GM12878 (cell line): ENCODE data around the gene NSG2. TPM values are rescaled to one million over a fixed set of nuclear protein-coding genes. Genes with fewer than 3 reads are reported as not detected.

Experiments used
- ATAC-seq: fragments of 200-7000 bp; cut with Tn5 transposase; 3 replicates; pipeline ENCODE4 v1.9.1; 2020; ENCODE audit warnings: mild to moderate bottlenecking, moderate library complexity
- BruUV-seq: library from RNA; stranded (reverse); fragments of 400-500 nt; replicated peaks from 2 replicates; lab custom pipeline; 2021; lab: Mats Ljungman, UMichigan
- CTCF ChIA-PET: fragments of 300-600 bp; sonication (Branson Sonifier 250); formaldehyde crosslinking; extraction: SDS; loops from one replicate; lab custom pipeline; 2021; ENCODE audit warnings: inconsistent platforms; lab: Yijun Ruan, JAX
- POLR2A ChIA-PET: fragments of 350-600 bp; formaldehyde crosslinking; extraction: SDS; loops from one replicate; lab custom pipeline; 2021; ENCODE audit warnings: inconsistent platforms; lab: Charles Lee
- RAD21 ChIA-PET: fragments of 300-600 bp; sonication (Branson Sonifier 250); formaldehyde crosslinking; loops from one replicate; lab custom pipeline; 2023; ENCODE audit warnings: antibody characterized with exemption; ENCODE audit not compliant: unreplicated experiment; lab: Charles Lee
- SMC1A ChIA-PET: fragments of 300-600 bp; sonication (Branson Sonifier 250); formaldehyde crosslinking; loops from one replicate; lab custom pipeline; 2023; ENCODE audit not compliant: unreplicated experiment, uncharacterized antibody; lab: Charles Lee
- DNase-seq: peaks from one replicate; pipeline ENCODE4 v3.0.0-alpha.2; 2011; ENCODE audit warnings: low read depth, low spot score
- FAIRE-seq: peaks from 3 replicates; lab custom pipeline; 2011; peaks lifted over from hg19 to GRCh38; lab: Jason Lieb, UNC
- H2AFZ ChIP-seq: 2 replicates; pipeline ENCODE4 v1.6.0; 2011; ENCODE audit warnings: low read depth, low read length, control low read depth; ENCODE audit not compliant: control insufficient read depth
- H3K27ac ChIP-seq: 2 replicates; pipeline ENCODE4 v1.5.1; 2011; ENCODE audit warnings: control low read depth; ENCODE audit not compliant: control insufficient read depth, insufficient read depth
- H3K27me3 ChIP-seq, 2 experiments: replicated peaks in 1 of 2; 2 replicates each; pipeline versions ENCODE4 v1.6.0 to v1.6.1; 2011; ENCODE audit warnings: low read length in 1 of 2; ENCODE audit not compliant: control insufficient read depth in 2 of 2, insufficient read depth in 2 of 2
- H3K36me3 ChIP-seq, 2 experiments: 2 replicates each; pipeline ENCODE4 v1.5.1; 2011; ENCODE audit warnings: low read length in 1 of 2; ENCODE audit not compliant: control insufficient read depth in 2 of 2, insufficient read depth in 2 of 2
- H3K4me1 ChIP-seq: 2 replicates; pipeline ENCODE4 v1.6.1; 2011; ENCODE audit warnings: mild to moderate bottlenecking, low read length, moderate library complexity, mixed read lengths; ENCODE audit not compliant: control insufficient read depth, insufficient read depth
- H3K4me2 ChIP-seq: 2 replicates; pipeline ENCODE4 v1.6.0; 2011; ENCODE audit warnings: control low read depth; ENCODE audit not compliant: control insufficient read depth, insufficient read depth
- H3K4me3 ChIP-seq: fragments of 200-600 bp; sonication (generic); 2 replicates; pipeline ENCODE4 v1.5.1; 2016
- H3K79me2 ChIP-seq: 2 replicates; pipeline ENCODE4 v1.6.0; 2011; ENCODE audit warnings: low read length; ENCODE audit not compliant: control insufficient read depth, insufficient read depth
- H3K9ac ChIP-seq: 2 replicates; pipeline ENCODE4 v1.8.0; 2011; ENCODE audit warnings: low read length, control low read depth, mixed read lengths; ENCODE audit not compliant: control insufficient read depth, insufficient read depth
- H3K9me3 ChIP-seq: replicated peaks from 3 replicates; pipeline ENCODE4 v1.5.1; 2011; ENCODE audit warnings: mild to moderate bottlenecking, low read length; ENCODE audit not compliant: control insufficient read depth, insufficient read depth
- H4K20me1 ChIP-seq: 2 replicates; pipeline ENCODE4 v1.6.0; 2011; ENCODE audit not compliant: control insufficient read depth, insufficient read depth
- ATF7 ChIP-seq: fragments of 450-650 bp; IDR thresholded peaks from 2 replicates; pipeline ENCODE4 v1.6.1; 2016; ENCODE audit warnings: low read depth, mild to moderate bottlenecking
- BMI1 ChIP-seq: fragments of 450-650 bp; IDR thresholded peaks from 2 replicates; pipeline ENCODE4 v1.6.1; 2016; ENCODE audit warnings: mild to moderate bottlenecking, moderate library complexity, borderline replicate concordance
- CBX3 ChIP-seq: fragments of 200-600 bp; sonication (generic); IDR thresholded peaks from 2 replicates; pipeline ENCODE4 v1.6.1; 2016; ENCODE audit warnings: low read depth, borderline replicate concordance
- FOXK2 ChIP-seq: fragments of 450-650 bp; IDR thresholded peaks from 2 replicates; pipeline ENCODE4 v1.6.1; 2017; ENCODE audit warnings: mild to moderate bottlenecking, moderate library complexity
- HDAC2 ChIP-seq: fragments of 200-600 bp; sonication (generic); IDR thresholded peaks from 2 replicates; pipeline ENCODE4 v1.6.1; 2017
- IKZF1 ChIP-seq: fragments of 450-650 bp; conservative IDR thresholded peaks from 2 replicates; pipeline ENCODE4 v1.6.1; 2017; ENCODE audit warnings: antibody characterized with exemption, mild to moderate bottlenecking
- KAT2A ChIP-seq: conservative IDR thresholded peaks from 2 replicates; pipeline ENCODE4 v1.6.1; 2011; ENCODE audit warnings: low read depth, low read length; ENCODE audit not compliant: control insufficient read depth
- KLF5 ChIP-seq: fragments of 450-650 bp; IDR thresholded peaks from 2 replicates; pipeline ENCODE4 v1.6.1; 2014; ENCODE audit warnings: mild to moderate bottlenecking; ENCODE audit not compliant: partially characterized antibody
- LARP7 ChIP-seq: fragments of 450-650 bp; IDR thresholded peaks from 2 replicates; pipeline ENCODE4 v1.6.1; 2017; ENCODE audit warnings: mild to moderate bottlenecking
- MTA3 ChIP-seq: IDR thresholded peaks from 2 replicates; pipeline ENCODE4 v1.6.1; 2012; ENCODE audit warnings: low read length, inconsistent platforms, borderline replicate concordance
- MYC ChIP-seq: IDR thresholded peaks from 2 replicates; pipeline ENCODE4 v1.6.1; 2011; ENCODE audit warnings: mild to moderate bottlenecking, low read length, moderate library complexity, inconsistent platforms; ENCODE audit not compliant: insufficient read depth, insufficient replicate concordance, insufficient read length, severe bottlenecking
- NFYA ChIP-seq: IDR thresholded peaks from 2 replicates; pipeline ENCODE4 v1.6.1; 2011; ENCODE audit warnings: low read depth, mild to moderate bottlenecking, low read length, improper control_type of control experiment, borderline replicate concordance
- PML ChIP-seq: IDR thresholded peaks from 2 replicates; pipeline ENCODE4 v1.6.1; 2012; ENCODE audit warnings: low read length, inconsistent platforms
- RCOR1 ChIP-seq: conservative IDR thresholded peaks from 2 replicates; pipeline ENCODE4 v1.6.1; 2012; ENCODE audit warnings: low read depth, low read length, improper control_type of control experiment
- RFX5 ChIP-seq: IDR thresholded peaks from 2 replicates; pipeline ENCODE4 v1.6.1; 2011; ENCODE audit warnings: low read depth, low read length, improper control_type of control experiment
- RUNX3 ChIP-seq: IDR thresholded peaks from 2 replicates; pipeline ENCODE4 v1.6.1; 2012; ENCODE audit warnings: low read length, inconsistent platforms
- SIN3A ChIP-seq: IDR thresholded peaks from 2 replicates; pipeline ENCODE4 v1.6.1; 2012; ENCODE audit warnings: low read depth, low read length, improper control_type of control experiment
- ZBED1 ChIP-seq: IDR thresholded peaks from 2 replicates; pipeline ENCODE4 v1.6.1; 2016; ENCODE audit warnings: borderline replicate concordance
- ZNF274 ChIP-seq: IDR thresholded peaks from one replicate; pipeline ENCODE4 v1.8.0; 2011; ENCODE audit not compliant: insufficient read length, insufficient read depth
- WGBS: methylation state at CpG from one replicate; pipeline ENCODE4 v1.1.6; 2016; ENCODE audit warnings: low lambda C conversion rate; ENCODE audit not compliant: insufficient replicate concordance, insufficient coverage; ENCODE audit errors: missing lambda C conversion rate; 5-methylcytosine and 5-hydroxymethylcytosine counted together
- in situ Hi-C: fragments of 300-500 bp; cut with MboI; formaldehyde crosslinking; loops from 9 replicates; pipeline ENCODE4 v1.14.3; 2018; ENCODE audit warnings: mixed read lengths
- intact Hi-C: fragments of 100-400 bp; cut with micrococcal nuclease; formaldehyde crosslinking; loops from one replicate; pipeline ENCODE4 v1.14.2; 2022; ENCODE audit not compliant: unreplicated experiment
- polyA plus RNA-seq, 11 experiments: library from polyadenylated mRNA; depleted of rRNA in 4 of 11; unstranded in 6 of 11; stranded (reverse) in 5 of 11; fragments of >200 nt; fragmentation: Nextera tagmentation in 4 of 11; fragmentation: Illumina TruSeq in 1 of 11; extraction: Ambion mirVana in 4 of 11; extraction: Trizol in 1 of 11; gene quantifications; 1 replicate in 1 of 11; 2 replicates in 10 of 11; pipeline versions ENCODE4 v1.2.1 to v1.2.3, GENCODE V29; 2011 to 2016; ENCODE audit warnings: inconsistent platforms in 2 of 11, missing spikeins in 2 of 11, low read depth in 1 of 11
- total RNA-seq, 4 experiments: library from RNA; depleted of rRNA in 3 of 4; stranded (reverse); fragments of >200 nt in 3 of 4; fragmentation: Illumina TruSeq in 1 of 4; extraction: Trizol in 1 of 4; gene quantifications; 2 replicates each; pipeline versions ENCODE4 v1.2.1 to v1.2.3, GENCODE V29; 2013 to 2021
- TF ChIP-seq, protein P1 (sequence below): fragments of 450-650 bp; IDR thresholded peaks from 2 replicates; pipeline ENCODE4 v1.6.1; 2016; ENCODE audit warnings: mild to moderate bottlenecking, moderate library complexity, borderline replicate concordance

NSG2 gene
- total and polyA plus RNA-seq, 10 of the 15 experiments (the other 5 are each of a cell fraction or from before 2014, with no cell fraction given), result 0.04 to 0.14 TPM; not detected in 8

DNA sequence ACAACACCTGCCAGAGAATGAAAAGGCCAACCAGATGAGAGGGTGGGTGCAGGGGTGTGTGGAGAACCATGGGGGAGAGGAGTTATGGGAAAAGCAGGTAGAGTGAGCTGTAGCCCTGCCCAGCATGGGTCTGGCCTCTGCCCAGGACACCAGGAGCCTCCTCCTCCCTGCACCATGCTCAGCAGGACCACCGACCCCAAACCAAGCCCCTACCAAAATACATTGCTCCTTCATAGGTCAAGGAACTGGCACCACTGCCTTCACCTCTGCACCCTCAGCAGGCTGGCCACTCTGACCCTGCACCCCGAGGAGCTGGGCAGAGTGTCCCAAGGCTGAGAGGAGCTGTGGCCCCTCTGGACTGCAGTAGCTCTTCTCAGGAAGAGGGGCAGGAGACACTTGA is 102.0 kb downstream of the NSG2 start:
- in situ Hi-C loops (no loop called here), intact Hi-C loops (no loop called here)
- no peaks in the 10 kb centered on the region for H3K4me1 ChIP-seq
- H3K4me2 ChIP-seq, result no peak overlapping the region
- FAIRE-seq (no peak), ATAC-seq (no peak), DNase-seq (no peak)
- RAD21 ChIA-PET, result no interaction called here
- POLR2A ChIA-PET, result no interaction called here
- H3K79me2 ChIP-seq, result no peaks in the 10 kb centered on the region
- H3K36me3 ChIP-seq, result no peaks in the 10 kb centered on the region
- CTCF ChIA-PET, result interaction anchor here (1.1 kb wide), 1 partner anchor 14 kb away, joined by 3 read pairs; no protein-coding TSS in a partner anchor
- TF ChIP-seq HDAC2 (no peak), IKZF1 (no peak), MTA3 (no peak), RCOR1 (no peak), KAT2A (no peak), RUNX3 (no peak), LARP7 (no peak), KLF5 (no peak), BMI1 (no peak), ATF7 (no peak), RFX5 (no peak), PML (no peak), NFYA (no peak), MYC (no peak), SIN3A (no peak), CBX3 (no peak), ZBED1 (no peak), ZNF274 (no peak), FOXK2 (no peak)
- TF ChIP-seq, protein P1, sequence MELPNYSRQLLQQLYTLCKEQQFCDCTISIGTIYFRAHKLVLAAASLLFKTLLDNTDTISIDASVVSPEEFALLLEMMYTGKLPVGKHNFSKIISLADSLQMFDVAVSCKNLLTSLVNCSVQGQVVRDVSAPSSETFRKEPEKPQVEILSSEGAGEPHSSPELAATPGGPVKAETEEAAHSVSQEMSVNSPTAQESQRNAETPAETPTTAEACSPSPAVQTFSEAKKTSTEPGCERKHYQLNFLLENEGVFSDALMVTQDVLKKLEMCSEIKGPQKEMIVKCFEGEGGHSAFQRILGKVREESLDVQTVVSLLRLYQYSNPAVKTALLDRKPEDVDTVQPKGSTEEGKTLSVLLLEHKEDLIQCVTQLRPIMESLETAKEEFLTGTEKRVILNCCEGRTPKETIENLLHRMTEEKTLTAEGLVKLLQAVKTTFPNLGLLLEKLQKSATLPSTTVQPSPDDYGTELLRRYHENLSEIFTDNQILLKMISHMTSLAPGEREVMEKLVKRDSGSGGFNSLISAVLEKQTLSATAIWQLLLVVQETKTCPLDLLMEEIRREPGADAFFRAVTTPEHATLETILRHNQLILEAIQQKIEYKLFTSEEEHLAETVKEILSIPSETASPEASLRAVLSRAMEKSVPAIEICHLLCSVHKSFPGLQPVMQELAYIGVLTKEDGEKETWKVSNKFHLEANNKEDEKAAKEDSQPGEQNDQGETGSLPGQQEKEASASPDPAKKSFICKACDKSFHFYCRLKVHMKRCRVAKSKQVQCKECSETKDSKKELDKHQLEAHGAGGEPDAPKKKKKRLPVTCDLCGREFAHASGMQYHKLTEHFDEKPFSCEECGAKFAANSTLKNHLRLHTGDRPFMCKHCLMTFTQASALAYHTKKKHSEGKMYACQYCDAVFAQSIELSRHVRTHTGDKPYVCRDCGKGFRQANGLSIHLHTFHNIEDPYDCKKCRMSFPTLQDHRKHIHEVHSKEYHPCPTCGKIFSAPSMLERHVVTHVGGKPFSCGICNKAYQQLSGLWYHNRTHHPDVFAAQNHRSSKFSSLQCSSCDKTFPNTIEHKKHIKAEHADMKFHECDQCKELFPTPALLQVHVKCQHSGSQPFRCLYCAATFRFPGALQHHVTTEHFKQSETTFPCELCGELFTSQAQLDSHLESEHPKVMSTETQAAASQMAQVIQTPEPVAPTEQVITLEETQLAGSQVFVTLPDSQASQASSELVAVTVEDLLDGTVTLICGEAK, result no peak
- H3K4me3 ChIP-seq, result no peak overlapping the region
- 0% methylated on average over 2 of the region's 2 CpGs for WGBS
- H3K9ac ChIP-seq, result no peak overlapping the region
- SMC1A ChIA-PET, result no interaction called here
- no peak overlapping the region for H2AFZ ChIP-seq
- no peak overlapping the region for H3K27ac ChIP-seq
- no peaks in the 10 kb centered on the region for H4K20me1 ChIP-seq
- BruUV-seq, result no TSS peak
- no peaks in the 10 kb centered on the region for H3K9me3 ChIP-seq
- no peaks in the 10 kb centered on the region; a peak in 1 of 4 replicates for H3K27me3 ChIP-seq
